ENCODE data around the gene DEFB118.
"Not testable (repeated sequence)": the region's sequence is repeated elsewhere in the genome, so short reads cannot be mapped to it uniquely, and the experiment has no call there.

DEFB118 gene

GRCh38 chr20:31368301-31368700 lies at the start of gene DEFB118:
TSS of gene DEFB118 (plus strand) at chr20:31368601. CDS start at chr20:31368651, 50 bp downstream.
- no peak for DNase-seq

- no peak for DNase-seq
Observed at GRCh38 chr20:31322504-31322903, 45.9 kb upstream of the DEFB118 start.

GRCh38 chr20:31330893-31331292 lies 37.5 kb upstream of the DEFB118 start:
- DNase-seq, result no peak

- DNase-seq, result no peak
Observed at GRCh38 chr20:31341470-31341869, 26.9 kb upstream of the DEFB118 start.

GRCh38 chr20:31355981-31356380 lies 12.4 kb upstream of the DEFB118 start:
- no peak for DNase-seq

- DNase-seq, result no peak
Observed at GRCh38 chr20:31363295-31363694, 5.1 kb upstream of the DEFB118 start.

- not testable (repeated sequence) for DNase-seq
Observed at GRCh38 chr20:31364272-31364671, 4.1 kb upstream of the DEFB118 start.

GRCh38 chr20:31374346-31374745 lies 5.9 kb downstream of the DEFB118 start:
- DNase-seq, result no peak

- DNase-seq, result no peak
Observed at GRCh38 chr20:31390490-31390889, 22.1 kb downstream of the DEFB118 start, which contains the start of gene DEFB119. TSS of gene DEFB119 (minus strand) at chr20:31390590. CDS start at chr20:31390483, 107 bp downstream.

GRCh38 chr20:31392836-31393235 lies 24.4 kb downstream of the DEFB118 start:
- DNase-seq, result no peak

GRCh38 chr20:31394900-31395299 lies 26.5 kb downstream of the DEFB118 start:
- no peak for DNase-seq

- DNase-seq, result no peak
Observed at GRCh38 chr20:31403886-31404285, 35.5 kb downstream of the DEFB118 start.

- no peak for DNase-seq
Observed at GRCh38 chr20:31406115-31406514, 37.7 kb downstream of the DEFB118 start, which contains the start of gene DEFB121. TSS of gene DEFB121 (minus strand) at chr20:31406215. CDS start at chr20:31406152, 63 bp downstream.

- DNase-seq, result no peak
Observed at GRCh38 chr20:31410011-31410410, 41.6 kb downstream of the DEFB118 start.

GRCh38 chr20:31414381-31414780 lies 46.0 kb downstream of the DEFB118 start:
- DNase-seq, result no peak

GRCh38 chr20:31415653-31416052 lies 47.3 kb downstream of the DEFB118 start:
- DNase-seq, result no peak

- no peak for DNase-seq
Observed at GRCh38 chr20:31418307-31418706, 49.9 kb downstream of the DEFB118 start.
